GM12801 (cell line): Measurements from ENCODE around the gene SMAD1.

Source experiments
- CTCF ChIP-seq: IDR thresholded peaks from one replicate; pipeline ENCODE4 v1.5.1; 2011; ENCODE audit warnings: control low read depth; ENCODE audit not compliant: insufficient read length; ENCODE audit errors: extremely low read depth

SMAD1 gene

GRCh38 chr4:145481164-145481941, at the start of gene SMAD1:
SMAD1 (plus strand) TSS chr4:145481853; CDS start chr4:145514614, 32,761 bp downstream.
- TF ChIP-seq CTCF, result no peak

GRCh38 chr4:145433684-145434083, 48.0 kb upstream of the SMAD1 start:
- TF ChIP-seq CTCF, result no peak

- TF ChIP-seq CTCF, result no peak
Observed at GRCh38 chr4:145435646-145436045, 46.0 kb upstream of the SMAD1 start.

- TF ChIP-seq CTCF, result no peak
Observed at GRCh38 chr4:145436114-145436513, 45.5 kb upstream of the SMAD1 start.

- no peak for TF ChIP-seq CTCF
Observed at GRCh38 chr4:145436796-145437195, 44.9 kb upstream of the SMAD1 start.

- no peak for TF ChIP-seq CTCF
Observed at GRCh38 chr4:145437466-145437865, 44.2 kb upstream of the SMAD1 start.

GRCh38 chr4:145438298-145438697, 43.4 kb upstream of the SMAD1 start:
- TF ChIP-seq CTCF, result no peak
